ENCODE measurements around the gene SLC15A1.

The SLC15A1 gene

DNA sequence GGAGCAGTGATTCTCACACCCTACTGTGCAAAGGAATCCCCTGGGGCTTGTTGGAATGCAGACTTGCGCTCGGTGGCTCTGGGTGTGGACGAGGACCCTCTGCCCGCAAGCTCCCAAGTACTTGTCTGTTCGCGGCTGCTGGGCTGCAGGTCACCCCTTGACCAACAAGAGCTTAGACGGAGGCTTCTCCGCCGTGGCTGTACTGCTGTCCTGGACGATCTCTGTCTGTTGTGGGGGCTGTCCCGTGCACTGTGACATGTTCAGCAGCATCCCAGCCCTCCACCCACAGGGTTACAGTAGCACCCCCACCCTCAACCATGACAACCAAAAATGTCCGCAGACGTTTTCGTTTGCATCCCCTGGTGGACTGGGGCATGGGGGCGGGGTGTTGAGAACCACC is 22.9 kb upstream of the SLC15A1 start:
- no peak for DNase-seq (ENCODE audit: extremely low read depth, low read depth)
- TF ChIP-seq, protein P1, sequence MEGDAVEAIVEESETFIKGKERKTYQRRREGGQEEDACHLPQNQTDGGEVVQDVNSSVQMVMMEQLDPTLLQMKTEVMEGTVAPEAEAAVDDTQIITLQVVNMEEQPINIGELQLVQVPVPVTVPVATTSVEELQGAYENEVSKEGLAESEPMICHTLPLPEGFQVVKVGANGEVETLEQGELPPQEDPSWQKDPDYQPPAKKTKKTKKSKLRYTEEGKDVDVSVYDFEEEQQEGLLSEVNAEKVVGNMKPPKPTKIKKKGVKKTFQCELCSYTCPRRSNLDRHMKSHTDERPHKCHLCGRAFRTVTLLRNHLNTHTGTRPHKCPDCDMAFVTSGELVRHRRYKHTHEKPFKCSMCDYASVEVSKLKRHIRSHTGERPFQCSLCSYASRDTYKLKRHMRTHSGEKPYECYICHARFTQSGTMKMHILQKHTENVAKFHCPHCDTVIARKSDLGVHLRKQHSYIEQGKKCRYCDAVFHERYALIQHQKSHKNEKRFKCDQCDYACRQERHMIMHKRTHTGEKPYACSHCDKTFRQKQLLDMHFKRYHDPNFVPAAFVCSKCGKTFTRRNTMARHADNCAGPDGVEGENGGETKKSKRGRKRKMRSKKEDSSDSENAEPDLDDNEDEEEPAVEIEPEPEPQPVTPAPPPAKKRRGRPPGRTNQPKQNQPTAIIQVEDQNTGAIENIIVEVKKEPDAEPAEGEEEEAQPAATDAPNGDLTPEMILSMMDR (IDR thresholded peaks at IDR 0.05; ENCODE audit: low read depth, low read length, missing control alignments), result no peak
- H3K4me3 ChIP-seq (replicated peaks; ENCODE audit: low read depth, low read length), result no peak overlapping the region

DNA sequence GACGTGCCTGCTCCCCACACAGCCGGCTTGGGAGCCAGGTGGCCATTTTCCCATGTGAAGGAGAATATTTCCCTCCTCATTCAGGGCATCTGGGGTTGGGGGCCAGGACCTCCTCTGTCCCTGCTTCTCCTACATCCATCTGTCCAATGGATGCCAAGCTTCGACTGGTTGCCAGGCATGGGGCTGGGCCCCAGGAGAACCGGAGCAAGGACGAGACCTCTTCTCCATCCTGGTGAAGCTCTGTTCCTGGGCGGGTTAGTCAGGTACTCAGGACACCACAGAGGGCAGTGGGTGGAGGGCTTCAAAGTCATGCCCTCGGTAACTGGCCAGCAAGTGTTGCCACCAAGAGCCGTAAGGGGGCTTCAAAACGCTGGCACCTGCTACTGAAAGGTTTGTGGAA is 22.3 kb upstream of the SLC15A1 start:
- no peak for DNase-seq (ENCODE audit: extremely low read depth, low read depth)
- TF ChIP-seq, protein P1 (IDR thresholded peaks at IDR 0.05; ENCODE audit: low read depth, low read length, missing control alignments), result no peak
- no peak overlapping the region for H3K4me3 ChIP-seq (replicated peaks; ENCODE audit: low read depth, low read length)

DNA sequence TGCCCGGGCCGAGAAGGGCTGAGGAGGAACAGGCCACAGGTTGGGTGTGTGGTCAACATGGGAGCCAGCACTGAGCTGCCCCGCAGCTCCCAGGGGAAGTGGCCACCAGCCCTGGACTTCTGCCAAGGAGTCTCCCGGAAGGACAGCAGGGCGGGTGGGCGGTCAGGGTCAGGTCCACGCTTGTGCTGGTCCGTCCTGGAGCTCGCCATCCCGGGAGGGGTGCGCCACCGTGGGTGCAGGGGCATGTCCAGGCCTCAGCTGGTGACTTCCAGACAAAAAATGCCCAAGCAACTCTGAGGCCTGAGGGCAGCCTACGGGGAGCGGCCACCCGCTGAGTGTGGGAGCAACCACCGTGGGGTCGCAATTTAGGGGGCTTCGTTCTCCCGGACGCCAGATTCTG is 21.4 kb upstream of the SLC15A1 start:
- H3K4me3 ChIP-seq (replicated peaks; ENCODE audit: low read depth, low read length), result no peak overlapping the region
- no peak for DNase-seq (ENCODE audit: extremely low read depth, low read depth)
- TF ChIP-seq, protein P1 (IDR thresholded peaks at IDR 0.05; ENCODE audit: low read depth, low read length, missing control alignments), result no peak

DNA sequence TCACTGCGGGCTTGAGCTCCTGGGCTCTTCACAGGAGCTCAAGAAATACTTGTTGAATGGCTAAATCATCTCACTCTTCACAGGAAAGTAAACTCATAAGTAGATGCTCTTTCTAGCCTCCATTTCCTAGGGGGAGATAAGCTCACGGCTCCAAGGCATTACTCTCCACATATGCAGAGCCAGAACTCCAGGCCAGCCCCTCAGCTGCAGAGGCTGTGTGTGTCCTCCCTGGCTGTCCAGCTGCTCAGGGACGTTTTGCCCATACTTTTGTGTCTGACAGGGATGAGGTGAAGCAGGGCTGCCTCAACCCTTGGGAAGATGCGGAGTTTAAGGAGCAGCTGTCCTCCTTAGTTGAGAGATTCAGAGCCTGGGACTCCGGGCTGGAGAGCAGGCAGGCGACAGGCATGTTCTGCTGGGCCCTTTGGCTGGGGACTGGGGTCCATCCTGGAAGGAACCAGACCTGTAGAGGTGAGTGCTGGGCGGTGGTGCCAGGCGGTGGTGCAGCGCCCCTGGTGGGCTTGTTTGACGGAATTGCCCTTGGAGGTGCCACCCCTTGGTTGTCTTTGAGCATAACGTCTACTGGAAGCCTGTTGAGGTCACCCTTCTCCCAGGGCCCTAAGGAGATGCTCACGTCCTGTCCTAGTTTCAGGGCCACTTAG is 20.5 kb upstream of the SLC15A1 start:
- DNase-seq (ENCODE audit: extremely low read depth, low read depth), result no peak
- H3K4me3 ChIP-seq (replicated peaks; ENCODE audit: low read depth, low read length), result no peak overlapping the region
- TF ChIP-seq, protein P1 (IDR thresholded peaks at IDR 0.05; ENCODE audit: low read depth, low read length, missing control alignments), result no peak

DNA sequence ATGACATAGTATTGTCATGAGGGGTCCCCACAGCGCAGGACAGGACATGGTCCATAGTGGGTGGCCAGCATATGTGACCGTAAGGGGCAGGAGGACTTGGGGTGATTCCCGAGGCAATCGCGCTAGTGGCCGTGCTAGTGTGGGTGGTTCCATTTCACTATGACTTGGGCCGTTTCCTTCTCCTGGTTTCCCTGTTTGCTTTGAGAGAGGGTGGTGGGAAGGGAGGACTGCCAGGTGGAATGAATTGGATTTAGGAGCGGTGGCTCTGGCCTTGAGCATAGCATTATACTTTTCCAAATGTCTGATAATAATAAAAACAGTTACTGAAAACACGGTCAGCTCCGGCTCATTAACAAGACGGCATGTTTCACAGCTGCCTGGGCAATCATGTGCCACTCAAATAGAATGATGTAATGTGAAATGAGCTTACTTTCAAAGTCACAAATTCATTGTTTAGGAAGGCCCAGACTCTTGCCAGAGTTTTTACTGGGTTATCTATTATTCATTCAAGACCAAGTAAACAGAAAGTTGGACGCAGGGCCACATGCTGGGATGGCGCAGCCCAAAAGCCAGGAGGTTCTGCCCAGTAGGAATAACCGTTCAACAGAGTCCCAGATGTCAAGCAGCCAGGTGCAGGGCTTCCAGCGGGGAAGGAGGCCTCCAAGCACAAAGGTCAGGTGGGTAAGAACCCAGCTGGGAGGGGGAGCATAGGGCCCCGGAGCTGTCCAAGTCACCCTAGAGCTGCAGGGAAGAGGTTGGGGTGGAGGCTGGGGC is 19.6 kb upstream of the SLC15A1 start:
- no peak for DNase-seq (ENCODE audit: extremely low read depth, low read depth)
- TF ChIP-seq, protein P1 (IDR thresholded peaks at IDR 0.05; ENCODE audit: low read depth, low read length, missing control alignments), result no peak
- no peak overlapping the region for H3K4me3 ChIP-seq (replicated peaks; ENCODE audit: low read depth, low read length)

DNA sequence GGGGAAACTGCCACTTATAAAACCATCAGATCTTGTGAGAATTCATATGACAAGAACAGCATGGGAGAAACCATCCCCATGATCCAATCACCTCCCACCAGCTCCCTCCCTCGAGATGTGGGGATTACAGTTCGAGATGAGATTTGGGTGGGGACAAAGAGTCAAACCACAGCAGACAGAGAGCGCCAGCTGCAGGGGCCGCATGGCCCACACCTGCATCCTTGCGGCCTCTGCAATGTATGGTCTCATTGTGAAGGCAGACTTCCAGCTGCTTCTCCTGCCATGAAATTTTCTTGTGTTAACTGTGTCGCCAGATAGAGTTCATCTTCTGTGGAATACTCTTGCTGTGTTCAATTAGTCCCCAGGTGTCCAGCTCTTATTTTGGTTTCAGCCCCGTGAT is 17.3 kb upstream of the SLC15A1 start:
- H3K4me3 ChIP-seq (replicated peaks; ENCODE audit: low read depth, low read length), result no peak overlapping the region
- no peak for DNase-seq (ENCODE audit: extremely low read depth, low read depth)
- TF ChIP-seq, protein P1 (IDR thresholded peaks at IDR 0.05; ENCODE audit: low read depth, low read length, missing control alignments), result no peak

Measured in HFF-Myc (cell line).